GM18502 (cell line): ENCODE measurements around the gene PPP6R2.
"Not testable (repeated sequence)": the region's sequence is repeated elsewhere in the genome, so short reads cannot be mapped to it uniquely, and the experiment has no call there.

Experiments used
- ATAC-seq: cut with Tn5 transposase; IDR thresholded peaks from one replicate; pipeline ENCODE4 v1.9.1; 2021; ENCODE audit warnings: mild to moderate bottlenecking; ENCODE audit not compliant: unreplicated experiment, poor library complexity

The PPP6R2 gene

GRCh38 chr22:50337262-50338041 is 5.7 kb upstream of the PPP6R2 start:
- no peak for ATAC-seq

DNA sequence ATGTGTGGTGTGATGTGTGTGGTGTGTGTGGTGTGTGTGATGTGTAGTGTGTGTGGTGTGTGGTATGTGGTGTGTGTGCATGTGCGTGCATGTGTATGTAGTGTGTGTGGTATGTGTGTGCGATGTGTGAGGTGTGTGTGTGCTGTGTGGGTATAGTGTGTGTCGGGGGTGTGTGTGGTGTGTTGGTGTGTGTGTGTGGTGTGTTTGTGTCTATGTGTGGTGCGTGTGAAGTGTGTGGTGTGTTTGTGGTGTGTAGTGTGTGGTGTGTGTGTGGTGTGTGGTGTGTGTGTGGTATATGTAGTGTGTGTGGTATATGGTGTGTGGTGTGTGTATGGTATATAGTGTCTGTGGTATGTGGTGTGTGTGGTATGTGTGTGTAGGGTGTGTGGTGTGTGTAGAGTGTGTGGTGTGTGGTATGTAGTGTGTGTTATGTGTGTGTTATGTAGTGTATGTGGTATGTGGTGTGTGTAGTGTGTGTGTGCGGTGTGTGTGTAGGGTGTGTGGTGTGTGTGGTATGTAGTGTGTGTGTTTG is 5.0 kb upstream of the PPP6R2 start:
- no peak for ATAC-seq

GRCh38 chr22:50338860-50339462 is 4.2 kb upstream of the PPP6R2 start:
- ATAC-seq = no peak

DNA sequence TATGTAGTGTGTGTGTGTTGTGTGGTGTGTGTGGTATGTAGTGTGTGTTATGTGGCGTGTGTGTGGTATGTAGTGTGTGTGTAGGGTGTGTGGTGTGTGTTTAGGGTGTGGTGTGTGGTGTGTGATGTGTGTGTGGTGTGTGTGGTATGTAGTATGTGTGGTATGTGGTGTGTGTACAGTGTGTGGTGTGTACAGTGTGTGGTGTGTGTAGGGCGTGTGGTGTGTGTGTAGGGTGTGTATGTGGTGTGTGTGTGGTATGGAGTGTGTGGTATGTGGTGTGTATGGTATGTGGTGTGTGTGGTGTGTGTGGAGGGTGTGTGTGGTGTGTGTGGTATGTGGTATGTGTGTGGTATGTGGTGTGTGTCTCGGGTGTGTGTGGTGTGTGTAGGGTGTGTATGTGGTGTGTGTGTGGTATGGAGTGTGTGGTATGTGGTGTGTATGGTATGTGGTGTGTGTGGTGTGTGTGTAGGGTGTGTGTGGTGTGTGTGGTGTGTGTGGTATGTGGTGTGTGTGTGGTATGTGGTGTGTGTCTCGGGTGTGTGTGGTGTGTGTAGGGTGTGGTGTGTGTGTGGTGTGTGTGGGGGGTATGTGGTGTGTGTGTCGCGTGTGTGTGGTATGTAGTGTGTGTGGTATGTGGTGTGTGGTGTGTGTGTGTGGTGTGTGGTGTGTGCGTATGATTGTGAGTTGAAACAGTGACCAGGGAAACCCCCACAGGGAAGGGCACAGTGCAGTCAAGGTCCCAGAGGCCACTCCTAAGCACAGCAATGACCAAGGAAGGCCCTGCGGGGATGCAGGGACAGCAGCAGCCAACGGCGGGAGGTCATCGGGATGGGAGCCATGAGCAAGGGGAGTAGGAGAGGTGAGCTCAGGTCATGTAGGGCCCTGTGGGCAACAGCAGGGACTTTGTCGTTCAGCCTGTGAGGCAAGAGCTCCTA is 2.9 kb upstream of the PPP6R2 start:
- no peak for ATAC-seq

GRCh38 chr22:50341977-50342650 is 1.0 kb upstream of the PPP6R2 start:
- peak; percentile 54 for ATAC-seq

- no peak for ATAC-seq
Observed at GRCh38 chr22:50343541-50343935, 411 bp downstream of the PPP6R2 start.

GRCh38 chr22:50346470-50346869 is 3.3 kb downstream of the PPP6R2 start:
- no peak for ATAC-seq

DNA sequence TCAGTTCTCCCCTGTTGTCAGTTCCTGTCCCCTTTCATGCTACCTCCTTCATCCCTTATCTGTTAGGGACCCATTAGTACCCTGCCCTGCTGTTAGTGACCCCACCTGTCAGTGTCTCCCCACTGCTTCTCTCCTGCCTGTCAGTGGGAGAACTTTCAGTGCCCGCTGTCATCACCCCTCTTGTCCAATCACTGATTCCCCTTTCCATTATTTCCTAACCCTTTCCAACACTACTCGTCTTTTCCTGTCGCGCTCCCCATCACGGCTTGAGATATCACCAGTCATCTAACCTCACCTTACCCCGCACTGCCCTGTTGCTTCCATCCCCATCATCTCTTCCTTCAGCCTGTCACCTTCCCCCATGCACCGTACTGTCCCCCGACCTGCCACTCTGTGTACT is 4.0 kb downstream of the PPP6R2 start:
- no peak for ATAC-seq

DNA sequence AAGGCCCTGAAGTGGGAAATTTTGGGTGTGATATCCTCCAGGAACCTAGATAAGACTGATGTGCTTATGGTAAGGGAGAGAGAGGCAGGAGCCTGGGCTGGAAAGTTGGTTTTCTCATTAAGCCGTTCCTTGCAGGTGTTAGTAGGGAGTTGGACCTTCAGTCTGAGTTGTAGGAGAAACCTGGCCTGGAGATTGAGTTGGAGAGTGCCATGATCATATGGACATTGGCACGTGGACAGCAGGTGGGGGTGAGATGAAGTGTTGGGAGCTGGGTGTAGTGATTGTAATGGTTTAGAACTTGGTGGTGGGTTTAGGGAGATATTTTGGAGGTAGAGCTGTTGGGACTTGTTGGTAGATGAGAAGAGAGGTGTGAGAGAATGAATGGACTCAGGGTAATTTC is 4.9 kb downstream of the PPP6R2 start:
- no peak for ATAC-seq

GRCh38 chr22:50356186-50356585 is 13.1 kb downstream of the PPP6R2 start:
- ATAC-seq = no peak

DNA sequence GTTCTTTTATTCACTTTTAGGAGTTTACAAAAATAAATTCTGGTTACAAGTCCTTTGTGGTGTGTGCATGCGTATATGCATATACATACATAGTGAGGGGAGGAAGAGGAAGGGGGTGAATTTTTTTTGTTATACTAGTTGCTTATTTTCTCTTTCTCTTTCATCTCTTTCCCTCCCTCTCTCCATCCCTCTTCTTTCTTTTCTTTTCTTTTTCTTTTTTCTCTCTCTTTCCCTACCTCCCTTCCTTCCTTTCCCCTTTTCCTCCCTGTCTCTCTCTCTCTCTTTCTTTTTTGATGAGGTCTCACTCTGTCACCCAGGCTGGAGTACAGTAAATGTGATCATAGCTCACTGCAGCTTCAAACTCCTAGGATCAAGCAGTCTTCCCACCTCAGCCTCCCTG is 14.1 kb downstream of the PPP6R2 start:
- ATAC-seq = no peak

GRCh38 chr22:50357756-50358155 is 14.6 kb downstream of the PPP6R2 start:
- ATAC-seq = no peak

- ATAC-seq = no peak
Observed at GRCh38 chr22:50360578-50360977, 17.5 kb downstream of the PPP6R2 start.

DNA sequence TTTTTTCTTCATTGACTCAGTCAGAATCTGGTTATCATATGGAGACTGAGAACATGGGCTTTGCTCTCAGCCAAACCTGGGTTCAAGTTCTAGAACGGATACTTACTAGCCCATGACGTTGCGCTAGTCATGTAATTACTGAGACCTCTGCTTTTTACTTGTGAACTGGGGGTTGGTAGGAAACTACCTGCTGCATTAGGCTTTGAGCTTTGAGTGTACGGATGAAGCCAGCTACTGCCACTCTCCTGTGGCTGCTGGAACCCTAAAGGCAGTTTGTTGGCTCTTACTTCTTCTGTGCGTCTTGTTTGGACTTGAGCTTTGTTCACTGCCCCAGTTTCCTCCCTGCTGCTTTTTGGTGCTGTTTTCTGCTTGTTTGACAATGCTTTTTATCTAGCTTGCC is 18.1 kb downstream of the PPP6R2 start:
- no peak for ATAC-seq

DNA sequence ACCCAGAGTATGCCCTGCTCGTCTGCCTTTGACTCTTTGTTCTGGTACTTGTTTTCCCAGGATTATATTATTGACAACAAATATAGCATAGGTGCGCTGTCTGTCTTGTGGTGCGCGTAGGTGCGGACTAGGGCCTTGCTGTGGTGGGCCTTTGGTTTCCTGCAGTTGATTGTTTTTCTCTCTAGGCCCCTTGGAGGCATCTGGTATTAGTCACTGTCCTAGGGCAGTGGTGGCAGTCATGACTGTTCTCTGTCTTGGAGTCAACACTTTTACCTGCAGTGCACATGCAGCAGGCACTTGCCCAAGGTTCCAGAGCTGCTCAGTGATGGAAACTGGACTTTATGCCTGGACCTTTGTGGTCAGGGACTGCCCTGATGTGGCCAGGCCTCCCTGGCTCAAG is 18.6 kb downstream of the PPP6R2 start:
- ATAC-seq = no peak

- ATAC-seq = no peak
Observed at GRCh38 chr22:50363166-50363802, 20.2 kb downstream of the PPP6R2 start.

DNA sequence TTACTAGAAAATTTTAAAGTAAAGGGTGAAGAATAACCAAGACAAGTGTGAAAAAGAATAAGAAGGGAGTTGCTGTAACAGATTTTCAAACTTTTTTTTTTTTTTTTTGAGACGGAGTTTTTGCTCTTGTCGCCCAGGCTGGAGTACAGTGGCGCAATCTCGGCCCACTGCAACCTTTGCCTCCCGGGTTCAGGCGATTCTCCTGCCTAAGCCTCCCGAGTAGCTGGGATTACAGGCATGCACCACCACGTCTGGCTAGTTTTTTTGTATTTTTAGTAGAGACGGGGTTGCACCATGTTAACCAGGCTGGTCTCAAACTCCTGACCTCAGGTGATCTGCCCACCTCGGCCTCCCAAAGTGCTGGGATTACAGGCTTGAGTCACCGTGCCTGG is 20.7 kb downstream of the PPP6R2 start:
- not testable (repeated sequence) for ATAC-seq

DNA sequence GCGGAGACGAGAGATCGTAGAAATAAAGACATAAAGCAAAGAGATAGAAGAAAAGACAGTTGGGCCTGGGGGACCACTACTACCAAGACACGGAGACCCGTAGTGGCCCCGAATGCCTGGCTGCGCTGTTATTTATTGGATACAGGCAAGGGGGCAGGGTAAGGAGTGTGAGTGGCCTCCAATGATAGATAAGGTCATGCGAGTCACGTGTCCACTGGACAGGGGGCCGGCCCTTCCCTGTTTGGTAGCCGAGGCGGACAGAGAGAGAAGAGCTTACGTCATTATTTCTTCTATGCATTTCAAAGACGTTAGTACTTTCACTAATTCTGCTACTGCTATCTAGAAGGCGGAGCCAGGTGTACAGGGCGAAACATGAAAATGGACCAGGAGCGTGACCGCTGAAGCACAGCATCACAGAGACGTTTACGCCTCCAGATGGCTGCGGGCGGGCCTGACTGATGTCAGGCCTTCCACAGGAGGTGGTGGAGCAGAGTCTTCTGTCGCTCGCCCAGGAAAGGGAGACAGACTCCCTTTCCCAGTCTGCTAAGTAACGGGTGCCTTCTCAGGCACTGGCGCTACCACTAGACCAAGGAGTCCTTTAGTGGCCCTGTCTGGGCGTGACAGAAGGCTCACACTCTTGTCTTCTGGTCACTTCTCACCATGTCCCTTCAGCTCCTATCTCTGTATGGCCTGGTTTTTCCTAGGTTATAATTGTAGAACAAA is 24.8 kb downstream of the PPP6R2 start:
- no peak for ATAC-seq

GRCh38 chr22:50371101-50371648 is 28.0 kb downstream of the PPP6R2 start:
- no peak for ATAC-seq
